ENCODE data around the gene STON2.

DNA sequence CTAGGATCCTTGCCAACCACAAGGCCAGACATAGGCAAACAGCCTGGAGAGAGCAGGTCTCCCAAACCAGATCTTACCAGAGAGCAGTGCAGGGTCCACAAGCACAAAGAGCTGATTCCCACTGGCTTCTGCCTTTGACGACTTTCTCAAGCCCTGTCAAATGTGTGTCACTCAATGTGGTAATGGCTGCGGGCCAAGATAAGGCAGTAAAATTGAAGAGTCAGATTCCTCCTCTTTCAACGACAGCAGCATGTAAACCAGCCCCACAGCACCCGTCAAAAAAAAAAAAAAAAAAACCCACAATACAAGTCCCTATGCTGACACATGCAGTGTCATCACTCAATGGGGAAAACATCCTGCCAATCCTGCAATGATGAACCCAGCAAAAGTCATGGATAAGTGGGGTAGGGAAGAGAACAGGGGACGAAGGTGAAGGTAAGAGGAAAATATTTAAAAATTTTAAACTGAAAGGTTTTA is at the start of gene STON2:
- TF ChIP-seq, protein P1, sequence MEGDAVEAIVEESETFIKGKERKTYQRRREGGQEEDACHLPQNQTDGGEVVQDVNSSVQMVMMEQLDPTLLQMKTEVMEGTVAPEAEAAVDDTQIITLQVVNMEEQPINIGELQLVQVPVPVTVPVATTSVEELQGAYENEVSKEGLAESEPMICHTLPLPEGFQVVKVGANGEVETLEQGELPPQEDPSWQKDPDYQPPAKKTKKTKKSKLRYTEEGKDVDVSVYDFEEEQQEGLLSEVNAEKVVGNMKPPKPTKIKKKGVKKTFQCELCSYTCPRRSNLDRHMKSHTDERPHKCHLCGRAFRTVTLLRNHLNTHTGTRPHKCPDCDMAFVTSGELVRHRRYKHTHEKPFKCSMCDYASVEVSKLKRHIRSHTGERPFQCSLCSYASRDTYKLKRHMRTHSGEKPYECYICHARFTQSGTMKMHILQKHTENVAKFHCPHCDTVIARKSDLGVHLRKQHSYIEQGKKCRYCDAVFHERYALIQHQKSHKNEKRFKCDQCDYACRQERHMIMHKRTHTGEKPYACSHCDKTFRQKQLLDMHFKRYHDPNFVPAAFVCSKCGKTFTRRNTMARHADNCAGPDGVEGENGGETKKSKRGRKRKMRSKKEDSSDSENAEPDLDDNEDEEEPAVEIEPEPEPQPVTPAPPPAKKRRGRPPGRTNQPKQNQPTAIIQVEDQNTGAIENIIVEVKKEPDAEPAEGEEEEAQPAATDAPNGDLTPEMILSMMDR (IDR thresholded peaks at IDR 0.05) = no peak
- TF ChIP-seq POLR2A (IDR thresholded peaks at IDR 0.05) = no peak
